LNCaP clone FGC (cell line): Measurements from ENCODE around the gene MAPK1IP1L.
A peak's percentile ranks its signal among the peaks of the same experiment; 100 is the strongest.
"Not testable (repeated sequence)": the region's sequence is repeated elsewhere in the genome, so short reads cannot be mapped to it uniquely, and the experiment has no call there.

Experiments
- DNase-seq: peaks from one replicate; pipeline ENCODE4 v3.0.0-alpha.2; 2011; ENCODE audit warnings: low read depth
- H3K4me3 ChIP-seq: 2 replicates; pipeline ENCODE4 v1.5.1; 2011; ENCODE audit warnings: mild to moderate bottlenecking, low read depth, low read length, control low read depth
- TF ChIP-seq, protein P1 (sequence below): IDR thresholded peaks from 2 replicates; pipeline ENCODE4 v1.5.1; 2012; ENCODE audit warnings: mild to moderate bottlenecking; ENCODE audit not compliant: control insufficient read depth, insufficient read depth; ENCODE audit errors: extremely low read depth

Gene MAPK1IP1L

GRCh38 chr14:55051423-55052268 lies at the start of gene MAPK1IP1L:
TSS of gene MAPK1IP1L (plus strand) at chr14:55051647. CDS start at chr14:55061684, 10,037 bp downstream.
- H3K4me3 ChIP-seq: peak within 1 kb of the TSS; percentile 88
- peak; percentile 75 for DNase-seq
- TF ChIP-seq, protein P1, sequence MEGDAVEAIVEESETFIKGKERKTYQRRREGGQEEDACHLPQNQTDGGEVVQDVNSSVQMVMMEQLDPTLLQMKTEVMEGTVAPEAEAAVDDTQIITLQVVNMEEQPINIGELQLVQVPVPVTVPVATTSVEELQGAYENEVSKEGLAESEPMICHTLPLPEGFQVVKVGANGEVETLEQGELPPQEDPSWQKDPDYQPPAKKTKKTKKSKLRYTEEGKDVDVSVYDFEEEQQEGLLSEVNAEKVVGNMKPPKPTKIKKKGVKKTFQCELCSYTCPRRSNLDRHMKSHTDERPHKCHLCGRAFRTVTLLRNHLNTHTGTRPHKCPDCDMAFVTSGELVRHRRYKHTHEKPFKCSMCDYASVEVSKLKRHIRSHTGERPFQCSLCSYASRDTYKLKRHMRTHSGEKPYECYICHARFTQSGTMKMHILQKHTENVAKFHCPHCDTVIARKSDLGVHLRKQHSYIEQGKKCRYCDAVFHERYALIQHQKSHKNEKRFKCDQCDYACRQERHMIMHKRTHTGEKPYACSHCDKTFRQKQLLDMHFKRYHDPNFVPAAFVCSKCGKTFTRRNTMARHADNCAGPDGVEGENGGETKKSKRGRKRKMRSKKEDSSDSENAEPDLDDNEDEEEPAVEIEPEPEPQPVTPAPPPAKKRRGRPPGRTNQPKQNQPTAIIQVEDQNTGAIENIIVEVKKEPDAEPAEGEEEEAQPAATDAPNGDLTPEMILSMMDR: peak; percentile 98

DNA sequence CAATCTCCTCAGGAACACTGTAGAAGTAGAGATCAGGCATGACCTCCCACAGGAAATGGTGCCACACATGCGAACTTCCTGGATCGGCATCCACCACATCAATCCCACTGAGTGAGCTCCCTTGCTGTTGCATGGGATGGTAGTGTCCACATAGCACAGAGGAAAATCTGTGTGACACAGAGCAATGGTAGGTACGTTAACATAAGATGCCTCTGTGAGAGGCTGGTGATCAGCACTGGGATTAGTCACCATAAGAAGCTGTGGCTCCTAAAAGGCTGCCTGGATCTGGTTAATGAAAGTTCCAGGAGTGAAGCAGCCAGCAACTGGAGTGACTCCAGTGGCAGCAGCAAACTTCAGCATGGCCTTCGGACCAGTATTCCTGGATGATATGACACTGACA lies 46.4 kb upstream of the MAPK1IP1L start:
- no peak overlapping the region for H3K4me3 ChIP-seq
- DNase-seq: no peak
- TF ChIP-seq, protein P1: no peak

GRCh38 chr14:55015006-55015405 lies 36.4 kb upstream of the MAPK1IP1L start:
- H3K4me3 ChIP-seq: no peak overlapping the region
- DNase-seq: no peak
- TF ChIP-seq, protein P1: no peak

GRCh38 chr14:55019968-55020554 lies 31.4 kb upstream of the MAPK1IP1L start:
- TF ChIP-seq, protein P1: no peak
- DNase-seq: no peak
- no peak overlapping the region for H3K4me3 ChIP-seq

GRCh38 chr14:55024365-55024764 lies 27.1 kb upstream of the MAPK1IP1L start:
- H3K4me3 ChIP-seq, DNase-seq: not testable (repeated sequence)

- TF ChIP-seq, protein P1: no peak
- no peak for DNase-seq
- peak overlapping the region; percentile 88 for H3K4me3 ChIP-seq
Observed at GRCh38 chr14:55025948-55026347, 25.5 kb upstream of the MAPK1IP1L start.

DNA sequence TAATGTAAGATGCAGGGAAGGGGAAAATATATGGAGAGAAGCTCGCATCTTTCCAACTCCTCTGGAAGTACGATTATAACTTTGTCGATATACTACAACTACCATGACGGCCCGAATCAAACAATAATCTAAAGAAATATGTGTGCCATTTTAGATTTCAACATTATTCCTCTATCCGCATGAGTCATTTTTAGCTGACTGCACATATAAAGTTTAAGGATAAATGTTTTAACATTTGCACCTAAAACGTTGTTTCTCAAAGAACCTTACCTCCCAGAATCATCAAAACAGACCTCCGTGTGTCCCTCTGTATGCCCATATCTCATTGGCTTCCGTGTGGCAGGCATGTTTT lies 25.0 kb upstream of the MAPK1IP1L start:
- H3K4me3 ChIP-seq: peak overlapping the region; percentile 88
- TF ChIP-seq, protein P1: no peak
- no peak for DNase-seq
